DOHH2 (cell line): ENCODE measurements around the gene SOX1.

Source experiments
- CTCF ChIP-seq: fragments of 200-600 bp; sonication (generic); IDR thresholded peaks from one replicate; pipeline ENCODE4 v1.5.1; 2014; ENCODE audit warnings: antibody characterized with exemption, mild to moderate bottlenecking, low read depth, low read length; ENCODE audit not compliant: poor library complexity, severe bottlenecking
- EZH2phosphoT487 ChIP-seq: fragments of 200-600 bp; sonication (generic); IDR thresholded peaks from 2 replicates; pipeline ENCODE4 v1.6.1; 2017; ENCODE audit warnings: borderline replicate concordance, mild to moderate bottlenecking, antibody characterized with exemption, low read length, moderate library complexity, mixed read lengths

- no peak for TF ChIP-seq CTCF
- no peak for TF ChIP-seq EZH2phosphoT487
Observed at GRCh38 chr13:112065867-112066623, 904 bp upstream of the SOX1 start.
